D721Med (cell line): Measurements from ENCODE around the gene ENTREP3.

Experiments
- DNase-seq: peaks from one replicate; pipeline ENCODE4 v3.0.0; 2011; ENCODE audit warnings: low spot score; ENCODE audit not compliant: insufficient read length
- FAIRE-seq: peaks from 2 replicates; lab custom pipeline; 2011; peaks lifted over from hg19 to GRCh38; lab: Jason Lieb, UNC
- TF ChIP-seq, protein P1 (sequence below): IDR thresholded peaks from 2 replicates; pipeline ENCODE4 v1.5.1; 2012; ENCODE audit warnings: mild to moderate bottlenecking, control low read depth; ENCODE audit not compliant: insufficient read depth; ENCODE audit errors: missing control alignments

ENTREP3 gene

DNA sequence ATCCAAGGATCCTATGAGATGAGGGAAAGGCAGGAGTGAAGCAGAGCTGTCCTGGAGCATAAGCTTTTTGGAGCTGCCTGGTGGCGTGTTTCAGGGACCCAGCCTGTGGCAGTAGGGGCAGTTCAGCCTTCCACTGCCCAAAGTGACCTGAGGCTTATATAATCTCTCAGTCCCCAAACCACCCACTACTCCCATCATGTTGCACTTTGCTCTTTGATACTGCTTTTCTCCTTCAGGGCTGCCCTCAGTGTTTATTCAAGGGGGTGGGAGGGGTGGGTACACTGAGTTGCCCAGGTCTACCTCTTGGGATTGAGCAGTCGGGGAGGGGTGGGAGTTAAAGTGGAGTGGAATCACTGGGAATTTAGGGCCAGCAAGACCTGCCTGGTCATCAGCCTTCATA, 31.3 kb upstream of the ENTREP3 start:
- TF ChIP-seq, protein P1, sequence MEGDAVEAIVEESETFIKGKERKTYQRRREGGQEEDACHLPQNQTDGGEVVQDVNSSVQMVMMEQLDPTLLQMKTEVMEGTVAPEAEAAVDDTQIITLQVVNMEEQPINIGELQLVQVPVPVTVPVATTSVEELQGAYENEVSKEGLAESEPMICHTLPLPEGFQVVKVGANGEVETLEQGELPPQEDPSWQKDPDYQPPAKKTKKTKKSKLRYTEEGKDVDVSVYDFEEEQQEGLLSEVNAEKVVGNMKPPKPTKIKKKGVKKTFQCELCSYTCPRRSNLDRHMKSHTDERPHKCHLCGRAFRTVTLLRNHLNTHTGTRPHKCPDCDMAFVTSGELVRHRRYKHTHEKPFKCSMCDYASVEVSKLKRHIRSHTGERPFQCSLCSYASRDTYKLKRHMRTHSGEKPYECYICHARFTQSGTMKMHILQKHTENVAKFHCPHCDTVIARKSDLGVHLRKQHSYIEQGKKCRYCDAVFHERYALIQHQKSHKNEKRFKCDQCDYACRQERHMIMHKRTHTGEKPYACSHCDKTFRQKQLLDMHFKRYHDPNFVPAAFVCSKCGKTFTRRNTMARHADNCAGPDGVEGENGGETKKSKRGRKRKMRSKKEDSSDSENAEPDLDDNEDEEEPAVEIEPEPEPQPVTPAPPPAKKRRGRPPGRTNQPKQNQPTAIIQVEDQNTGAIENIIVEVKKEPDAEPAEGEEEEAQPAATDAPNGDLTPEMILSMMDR: no peak
- DNase-seq: no peak
- FAIRE-seq: no peak

DNA sequence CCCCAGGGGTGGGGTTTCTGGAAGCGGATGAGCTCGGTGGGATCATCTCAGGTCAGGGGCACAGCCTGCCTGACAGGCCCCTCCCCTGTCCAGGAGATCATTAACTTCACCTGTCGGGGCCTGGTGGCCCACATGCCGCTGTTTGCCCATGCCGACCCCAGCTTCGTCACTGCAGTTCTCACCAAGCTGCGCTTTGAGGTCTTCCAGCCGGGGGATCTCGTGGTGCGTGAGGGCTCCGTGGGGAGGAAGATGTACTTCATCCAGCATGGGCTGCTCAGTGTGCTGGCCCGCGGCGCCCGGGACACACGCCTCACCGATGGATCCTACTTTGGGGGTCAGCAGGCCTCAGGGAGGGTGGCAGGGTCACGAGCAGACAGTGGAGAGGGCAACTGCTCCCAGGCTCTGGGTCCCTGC, 30.4 kb upstream of the ENTREP3 start:
- TF ChIP-seq, protein P1: no peak
- DNase-seq (no peak), FAIRE-seq (no peak)

DNA sequence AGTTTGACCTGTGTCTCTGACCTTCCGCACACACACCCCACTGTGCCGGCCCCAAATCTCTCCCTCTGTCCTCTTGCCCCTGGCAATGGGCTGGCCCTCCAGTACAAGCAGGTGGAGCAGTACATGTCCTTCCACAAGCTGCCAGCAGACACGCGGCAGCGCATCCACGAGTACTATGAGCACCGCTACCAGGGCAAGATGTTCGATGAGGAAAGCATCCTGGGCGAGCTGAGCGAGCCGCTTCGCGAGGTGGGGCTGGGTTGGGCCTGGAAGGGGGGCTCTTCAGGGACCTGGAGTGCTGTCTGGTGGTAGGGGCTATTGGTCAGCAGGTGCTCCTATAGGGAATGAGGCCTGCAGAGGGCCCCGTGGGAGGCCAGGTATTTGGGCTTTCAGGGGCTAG, 29.8 kb upstream of the ENTREP3 start:
- FAIRE-seq (no peak), DNase-seq (no peak)
- TF ChIP-seq, protein P1: no peak

DNA sequence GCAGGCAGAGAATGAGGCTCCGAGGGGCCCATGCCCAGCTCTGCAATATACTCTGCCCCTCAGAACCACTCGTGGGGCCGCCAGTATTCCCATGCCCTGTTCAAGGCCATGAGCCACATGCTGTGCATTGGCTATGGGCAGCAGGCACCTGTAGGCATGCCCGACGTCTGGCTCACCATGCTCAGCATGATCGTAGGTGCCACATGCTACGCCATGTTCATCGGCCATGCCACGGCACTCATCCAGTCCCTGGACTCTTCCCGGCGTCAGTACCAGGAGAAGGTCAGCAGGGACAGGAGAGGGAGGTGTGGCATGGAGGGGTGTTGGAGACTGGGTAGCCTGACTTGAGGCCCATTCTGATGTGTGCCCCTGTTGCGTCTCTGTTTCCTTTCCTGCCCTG, 29.2 kb upstream of the ENTREP3 start:
- FAIRE-seq (no peak), DNase-seq (no peak)
- TF ChIP-seq, protein P1: no peak

DNA sequence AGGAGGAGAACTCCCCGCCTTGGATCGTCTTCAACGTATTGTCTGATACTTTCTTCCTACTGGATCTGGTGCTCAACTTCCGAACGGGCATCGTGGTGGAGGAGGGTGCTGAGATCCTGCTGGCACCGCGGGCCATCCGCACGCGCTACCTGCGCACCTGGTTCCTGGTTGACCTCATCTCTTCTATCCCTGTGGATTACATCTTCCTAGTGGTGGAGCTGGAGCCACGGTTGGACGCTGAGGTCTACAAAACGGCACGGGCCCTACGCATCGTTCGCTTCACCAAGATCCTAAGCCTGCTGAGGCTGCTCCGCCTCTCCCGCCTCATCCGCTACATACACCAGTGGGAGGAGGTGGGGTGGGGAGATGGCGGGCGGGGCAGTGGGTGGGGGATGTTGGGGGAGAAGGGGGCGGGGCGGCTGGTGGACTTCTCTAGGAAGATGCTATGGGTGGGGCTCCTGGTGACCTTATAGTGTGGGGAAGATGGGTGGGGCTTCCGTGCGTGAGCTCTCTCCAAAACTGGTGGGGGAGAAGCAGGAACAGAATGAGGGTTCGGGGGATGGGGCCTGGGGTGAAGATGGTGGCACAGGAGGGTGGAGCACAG, 27.3 kb upstream of the ENTREP3 start:
- DNase-seq (no peak), FAIRE-seq (no peak)
- TF ChIP-seq, protein P1: no peak

DNA sequence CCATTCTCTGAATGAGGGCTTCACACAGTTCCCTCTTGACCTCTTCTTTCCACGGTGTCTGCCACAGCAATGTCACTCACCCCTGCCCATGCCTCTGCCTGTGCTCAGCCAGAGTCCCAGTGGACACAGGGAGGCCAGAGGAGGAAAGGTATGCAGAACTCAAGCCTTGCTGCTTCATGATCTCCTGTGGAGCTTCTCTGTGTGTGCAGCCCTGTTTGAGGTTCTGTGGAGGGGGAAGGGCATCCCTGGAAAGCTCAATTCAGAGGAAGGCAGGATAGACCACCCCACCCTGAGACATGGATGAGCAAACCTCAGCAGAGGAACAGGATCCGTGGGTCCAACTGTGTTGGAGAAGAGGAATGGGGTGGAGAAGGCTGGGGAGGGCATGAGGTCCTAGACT, 24.0 kb upstream of the ENTREP3 start:
- DNase-seq (no peak), FAIRE-seq (no peak)

DNA sequence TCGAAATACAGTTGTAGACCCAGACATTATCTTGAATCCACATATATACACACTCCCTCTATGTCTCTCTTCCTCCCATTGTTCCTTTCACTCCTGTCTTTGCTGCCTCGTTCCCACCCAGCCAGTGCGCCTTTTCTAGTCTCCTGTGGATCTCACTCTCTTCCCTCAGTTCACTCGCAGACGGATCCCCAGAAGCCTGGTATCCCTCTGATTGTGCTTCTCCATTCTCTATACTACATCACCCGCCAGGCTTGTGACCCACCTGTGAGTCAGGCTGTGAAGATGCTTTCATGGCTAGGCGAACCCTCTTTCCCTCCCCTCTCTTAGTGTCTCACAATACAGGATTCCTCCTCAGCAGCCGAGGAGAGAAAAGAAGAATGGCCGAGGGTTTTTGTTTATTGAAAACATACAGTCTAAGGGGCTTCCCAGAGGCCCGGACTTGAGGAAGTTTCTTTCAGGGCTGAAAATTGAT, 23.4 kb upstream of the ENTREP3 start:
- DNase-seq: no peak
- no peak for FAIRE-seq
- TF ChIP-seq, protein P1: no peak

More for the DNA sequence above, 24.0 kb upstream of the ENTREP3 start:
- TF ChIP-seq, protein P1: no peak
